Right atrium auricular region (tissue), 2 donors: ENCODE data around the gene DNHD1. TPM values are rescaled to one million over a fixed set of nuclear protein-coding genes. Genes with fewer than 3 reads are reported as not detected.

ENCODE experiments used
- DNase-seq: peaks from one replicate; pipeline ENCODE4 v3.0.0-alpha.2; 2019; ENCODE audit warnings: low spot score
- H3K27ac ChIP-seq, 2 donors: fragments of 200-600 bp; sonication (generic); 1 replicate in 1 of 2; 2 replicates in 1 of 2; pipeline ENCODE4 v1.5.1; 2016 to 2019
- H3K27me3 ChIP-seq, 2 donors: fragments of 200-600 bp; sonication (generic); one replicate each; pipeline versions ENCODE4 v1.5.1 to v1.6.0; 2017 to 2019
- H3K36me3 ChIP-seq: fragments of 200-600 bp; sonication (generic); one replicate; pipeline ENCODE4 v1.5.1; 2016
- H3K4me1 ChIP-seq, 2 donors: fragments of 200-600 bp; sonication (generic); one replicate each; pipeline versions ENCODE4 v1.5.1 to v1.6.0; 2017 to 2019
- H3K4me3 ChIP-seq, 2 donors: fragments of 200-600 bp; sonication (generic); 1 replicate in 1 of 2; 2 replicates in 1 of 2; pipeline ENCODE4 v1.5.1; 2017 to 2019; ENCODE audit warnings: mild to moderate bottlenecking in 1 of 2, moderate library complexity in 1 of 2
- H3K9me3 ChIP-seq, 2 donors: fragments of 200-600 bp; sonication (generic); one replicate each; pipeline ENCODE4 v1.5.1; 2019
- CTCF ChIP-seq, 2 donors: fragments of 200-600 bp; sonication (generic); IDR thresholded peaks; one replicate each; pipeline ENCODE4 v1.5.1; 2019; ENCODE audit warnings: antibody characterized with exemption in 2 of 2
- total RNA-seq, 2 donors: library from RNA; depleted of rRNA; stranded (reverse); fragments of >200 nt; gene quantifications; one replicate each; pipeline ENCODE4 v1.1.0, GENCODE V29; 2016

Gene DNHD1
- total RNA-seq, 2 donors from 2014 or later: 4.4 to 4.8 TPM

DNA sequence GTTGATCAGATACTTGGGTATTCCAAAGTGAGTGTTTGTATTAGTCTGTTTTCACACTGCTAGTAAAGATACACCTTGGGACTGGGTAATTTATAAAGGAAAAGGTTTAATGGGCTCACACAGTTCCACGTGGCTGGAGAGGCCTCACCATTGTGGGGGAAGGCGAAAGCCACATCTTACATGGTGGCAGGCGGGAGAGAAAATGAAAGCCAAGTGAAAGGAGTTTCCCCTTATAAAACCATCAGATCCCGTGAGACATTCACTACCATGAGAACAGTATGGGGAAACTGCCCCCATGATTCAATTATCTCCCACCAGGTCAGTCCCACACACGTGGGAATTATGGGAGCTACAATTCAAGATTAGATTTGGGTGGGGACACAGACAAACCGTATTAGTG is 8.7 kb upstream of the DNHD1 start:
- no peak for DNase-seq
- Histone ChIP-seq H3K9me3 (no peaks in the 10 kb centered on the region), H3K36me3 (peaks cover 42% of the 10 kb centered on the region), H3K4me3 (no peak overlapping the region), H3K4me1 (no peaks in the 10 kb centered on the region), H3K27ac (no peak overlapping the region), H3K27me3 (no peaks in the 10 kb centered on the region)
- TF ChIP-seq CTCF (IDR thresholded peaks at IDR 0.05): no peak

- no peak for TF ChIP-seq CTCF (IDR thresholded peaks at IDR 0.05)
- no peak for DNase-seq
- Histone ChIP-seq H3K27me3 (no peaks in the 10 kb centered on the region), H3K9me3 (no peaks in the 10 kb centered on the region), H3K4me1 (no peaks in the 10 kb centered on the region), H3K4me3 (no peak overlapping the region), H3K36me3 (peaks cover 38% of the 10 kb centered on the region), H3K27ac (no peak overlapping the region)
Measured at GRCh38 chr11:6488821-6489220, 8.3 kb upstream of the DNHD1 start.

- no peak for DNase-seq
- H3K4me3 ChIP-seq: no peak overlapping the region
- H3K36me3 ChIP-seq: peaks cover 38% of the 10 kb centered on the region
- H3K9me3 ChIP-seq: no peaks in the 10 kb centered on the region
- H3K4me1 ChIP-seq: no peaks in the 10 kb centered on the region
- TF ChIP-seq CTCF (IDR thresholded peaks at IDR 0.05): no peak
- no peak overlapping the region for H3K27ac ChIP-seq
- H3K27me3 ChIP-seq: no peaks in the 10 kb centered on the region
Measured at GRCh38 chr11:6489306-6489705, 7.8 kb upstream of the DNHD1 start.

DNA sequence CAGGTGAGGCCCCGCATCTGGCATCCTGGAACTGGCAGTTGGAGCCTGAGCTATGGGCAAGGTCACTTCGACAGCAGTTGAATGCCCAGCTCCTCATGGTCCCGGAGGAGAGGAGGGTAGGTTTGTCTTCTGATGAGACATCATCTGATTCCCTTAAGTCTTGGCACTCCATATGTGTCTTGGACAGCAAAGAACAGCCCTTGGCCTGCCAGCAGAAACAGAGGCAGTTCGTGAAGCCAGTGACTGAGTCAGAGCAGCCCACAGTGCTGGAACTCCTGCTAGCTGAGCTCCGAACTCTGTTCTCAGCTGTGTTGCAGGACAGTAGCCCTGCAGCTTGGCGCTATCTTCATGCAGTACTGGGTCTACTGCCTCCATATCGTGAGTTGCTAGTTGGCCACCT is 1.0 kb downstream of the DNHD1 start:
- DNase-seq: peak; percentile 75
- Histone ChIP-seq H3K27ac (peak overlapping the region in 1 of 2 donors; percentile 6), H3K4me3 (no peak overlapping the region), H3K9me3 (no peaks in the 10 kb centered on the region), H3K27me3 (no peaks in the 10 kb centered on the region), H3K4me1 (no peaks in the 10 kb centered on the region), H3K36me3 (peaks cover 5% of the 10 kb centered on the region)
- no peak for TF ChIP-seq CTCF (IDR thresholded peaks at IDR 0.05)

DNA sequence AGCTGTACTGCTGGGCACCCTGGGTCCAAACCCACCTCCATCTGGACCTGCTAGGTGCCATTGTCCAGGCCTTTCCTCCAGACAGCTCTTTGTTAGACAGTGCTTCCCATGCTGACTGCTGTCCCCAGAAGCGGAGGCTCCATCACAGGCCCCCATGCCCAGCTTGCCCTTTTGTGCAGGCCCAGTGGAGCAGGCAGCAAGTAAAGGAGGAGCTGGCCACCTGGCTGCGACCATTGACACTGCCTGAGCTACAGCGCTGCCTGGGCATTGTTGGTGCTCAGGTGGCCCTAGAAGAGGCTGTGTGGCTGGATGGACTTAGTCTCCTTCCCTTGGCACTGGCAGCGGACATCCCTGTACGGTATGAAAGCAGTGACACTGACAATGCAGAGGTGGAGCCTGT is 1.5 kb downstream of the DNHD1 start:
- no peak for TF ChIP-seq CTCF (IDR thresholded peaks at IDR 0.05)
- Histone ChIP-seq H3K27me3 (no peaks in the 10 kb centered on the region), H3K4me3 (no peak overlapping the region), H3K36me3 (peaks cover 5% of the 10 kb centered on the region), H3K27ac (no peak overlapping the region), H3K4me1 (no peaks in the 10 kb centered on the region), H3K9me3 (no peaks in the 10 kb centered on the region)
- DNase-seq: no peak

- no peaks in the 10 kb centered on the region for H3K9me3 ChIP-seq
- no peak overlapping the region for H3K27ac ChIP-seq
- H3K4me1 ChIP-seq: no peaks in the 10 kb centered on the region
- peaks cover 5% of the 10 kb centered on the region for H3K36me3 ChIP-seq
- no peak for TF ChIP-seq CTCF (IDR thresholded peaks at IDR 0.05)
- H3K4me3 ChIP-seq: no peak overlapping the region
- no peak for DNase-seq
- no peaks in the 10 kb centered on the region for H3K27me3 ChIP-seq
Measured at GRCh38 chr11:6502382-6502781, 5.3 kb downstream of the DNHD1 start.
